Skin of body (tissue), 2 donors: ENCODE results near the gene L3MBTL3. TPM values are rescaled to one million over a fixed set of nuclear protein-coding genes. Genes with fewer than 3 reads are reported as not detected.

Experiments
- DNase-seq: peaks from one replicate; lab custom pipeline; 2025; lab: John Stamatoyannopoulos, UW
- total RNA-seq: library from RNA; depleted of rRNA; stranded (reverse); fragments of >200 nt; gene quantifications from one replicate; pipeline ENCODE4 v1.2.3, GENCODE V29; 2014

Gene L3MBTL3
- total RNA-seq = 10.1 TPM

- peak; percentile 74 for DNase-seq
These were observed at the start of gene L3MBTL3 for GRCh38 chr6:130018292-130018743. L3MBTL3 (plus strand) TSS chr6:130018581; CDS start chr6:130042700, 24,119 bp downstream.

DNA sequence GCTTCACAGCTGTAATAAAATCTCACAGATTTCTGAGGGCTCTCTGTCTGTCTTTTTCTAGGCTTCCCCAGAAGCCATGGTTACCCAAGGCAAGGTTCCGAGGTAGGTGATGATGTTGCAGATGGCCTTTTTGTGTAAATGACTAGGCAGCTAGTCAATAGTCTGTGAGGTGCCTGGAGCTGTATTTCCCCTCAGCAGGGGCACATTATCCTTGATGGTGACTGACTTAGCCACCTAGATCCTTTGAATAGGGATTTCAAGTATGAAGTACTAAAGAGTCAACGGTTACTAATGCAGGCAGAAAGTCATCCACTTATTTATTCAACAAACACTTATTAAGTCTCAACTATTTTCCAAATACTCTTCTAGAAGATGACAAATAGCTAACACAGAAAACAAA, 49.3 kb upstream of the L3MBTL3 start:
- DNase-seq = no peak

- DNase-seq = no peak
These were observed 42.3 kb upstream of the L3MBTL3 start for GRCh38 chr6:129976110-129976509.

DNA sequence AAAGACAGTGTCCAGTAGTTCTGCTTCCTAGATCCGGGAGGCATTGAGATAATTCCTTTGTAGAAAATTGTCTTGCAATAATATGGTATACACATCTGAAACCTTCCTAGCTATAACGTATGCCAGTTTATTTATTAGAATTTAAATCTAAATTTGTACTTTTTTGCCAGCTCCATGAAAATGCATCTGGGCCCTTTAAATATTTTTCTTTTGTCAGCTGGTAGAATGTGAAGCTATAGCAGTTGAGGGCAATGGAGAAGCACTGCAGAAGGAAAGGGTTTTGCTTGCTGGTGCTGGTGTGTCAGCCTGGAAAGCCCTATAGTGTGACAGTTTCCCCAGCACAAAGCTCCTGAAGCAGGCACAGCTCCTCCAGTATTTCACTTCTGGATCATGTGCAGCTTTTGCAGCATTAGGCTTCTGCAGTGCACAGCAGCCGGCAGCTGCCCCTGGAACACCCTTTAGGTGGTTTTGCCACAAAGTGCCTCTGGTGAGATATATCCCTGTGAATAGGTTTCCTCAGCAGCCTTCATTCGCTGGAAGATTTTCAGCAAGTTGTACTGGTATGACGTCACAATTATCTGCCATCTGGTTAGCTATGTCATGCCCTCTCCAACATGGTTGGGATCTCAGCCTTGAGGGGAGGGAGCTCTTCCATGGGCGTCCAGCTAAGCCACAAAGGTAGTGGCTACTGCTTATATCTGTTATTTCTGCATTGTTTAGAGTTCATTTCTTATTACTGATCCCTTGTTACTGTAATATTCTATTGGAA, 40.0 kb upstream of the L3MBTL3 start:
- no peak for DNase-seq

GRCh38 chr6:129980821-129981220, 37.6 kb upstream of the L3MBTL3 start:
- DNase-seq = no peak

GRCh38 chr6:129981598-129981997, 36.8 kb upstream of the L3MBTL3 start:
- DNase-seq = no peak

DNA sequence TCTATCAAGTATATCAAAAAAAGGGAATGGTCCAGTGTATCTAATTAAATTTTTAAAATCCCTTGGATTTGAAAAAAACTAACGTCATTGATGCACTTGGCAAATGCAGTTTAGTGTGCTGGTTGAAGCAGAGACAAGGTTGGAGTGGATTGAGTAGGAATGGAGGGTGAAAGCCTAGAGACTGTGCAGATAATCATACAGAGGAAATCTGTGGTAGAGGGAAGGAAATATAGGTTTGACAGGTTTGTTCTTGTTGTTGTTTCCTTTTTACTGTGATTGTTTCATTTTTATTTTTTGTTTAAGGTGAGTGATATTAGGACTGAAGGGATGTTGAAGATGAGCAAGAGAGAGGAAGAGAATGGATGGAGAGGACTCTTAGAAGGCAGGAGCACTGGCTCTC, 29.0 kb upstream of the L3MBTL3 start:
- no peak for DNase-seq

GRCh38 chr6:129992881-129993280, 25.5 kb upstream of the L3MBTL3 start:
- no peak for DNase-seq

DNA sequence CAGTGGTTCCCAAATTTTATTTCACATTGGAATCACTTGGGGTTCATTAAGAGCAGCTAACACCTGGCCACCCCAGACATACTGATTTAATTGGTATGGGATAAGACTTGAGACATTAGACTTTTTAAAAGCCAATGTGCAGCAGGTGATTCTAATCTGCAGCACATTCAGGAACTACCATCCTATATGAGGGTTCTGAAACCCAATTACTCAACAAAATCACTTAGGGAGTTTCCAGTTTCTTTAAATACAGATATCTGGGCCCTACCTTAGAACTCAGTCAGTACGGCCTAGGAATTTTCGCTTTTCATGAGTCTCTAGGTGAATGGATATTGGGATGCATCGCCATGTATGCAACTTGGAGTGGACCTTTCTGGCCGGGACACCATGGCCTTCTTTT, 24.0 kb upstream of the L3MBTL3 start:
- no peak for DNase-seq

- DNase-seq = no peak
These were observed 22.0 kb upstream of the L3MBTL3 start for GRCh38 chr6:129996387-129996786.

- DNase-seq = no peak
These were observed 17.6 kb upstream of the L3MBTL3 start for GRCh38 chr6:130000526-130001421.

DNA sequence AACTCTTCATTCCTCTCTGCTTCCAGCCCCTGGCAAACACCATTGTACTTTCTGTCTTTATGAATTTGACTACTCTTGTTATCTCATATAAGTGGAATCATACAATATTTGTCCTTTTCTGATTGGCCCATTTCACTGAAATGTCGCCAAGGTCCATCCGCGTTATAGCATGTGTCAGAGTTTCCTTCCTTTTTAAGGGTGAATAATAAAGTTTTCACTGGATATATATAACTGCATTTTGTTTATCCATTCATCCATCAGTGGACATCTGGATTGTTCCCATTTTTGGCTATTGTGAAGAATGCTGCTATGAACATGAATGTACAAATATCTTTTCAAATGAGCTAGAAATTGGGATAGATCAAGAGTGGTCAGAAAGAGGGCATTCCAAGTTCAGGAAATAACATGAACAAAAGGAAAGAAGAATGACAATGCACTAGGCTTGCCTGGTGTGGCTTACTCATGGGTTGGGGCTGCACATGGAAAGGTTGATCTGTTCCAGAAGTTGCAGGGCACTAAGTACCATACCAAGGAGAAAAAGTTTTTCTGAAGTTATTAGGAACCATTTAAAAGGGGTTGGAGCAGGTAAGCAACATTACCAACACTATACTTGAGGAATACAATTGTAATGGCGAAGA, 10.0 kb upstream of the L3MBTL3 start:
- DNase-seq = no peak

- no peak for DNase-seq
These were observed 9.2 kb upstream of the L3MBTL3 start for GRCh38 chr6:130009146-130009545.

DNA sequence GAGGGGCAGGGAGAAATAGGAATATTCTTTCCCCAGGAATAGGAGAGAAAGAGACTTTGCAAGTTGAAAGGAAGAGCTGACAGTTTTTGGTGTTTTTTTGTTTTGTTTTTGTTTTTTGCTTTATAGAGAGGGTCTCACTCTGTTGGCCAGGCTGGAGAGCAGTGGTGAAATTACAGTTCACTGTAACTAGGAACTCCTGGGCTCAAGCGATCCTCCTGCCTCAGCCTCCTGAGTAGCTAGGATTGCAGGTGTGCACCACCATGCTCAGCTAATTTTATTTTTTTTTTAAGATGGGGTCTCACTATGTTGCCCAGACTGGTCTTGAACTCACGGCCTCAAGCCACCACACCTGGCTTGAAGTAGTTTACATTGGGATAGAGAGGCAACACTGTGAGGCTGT, 8.0 kb upstream of the L3MBTL3 start:
- DNase-seq = no peak

DNA sequence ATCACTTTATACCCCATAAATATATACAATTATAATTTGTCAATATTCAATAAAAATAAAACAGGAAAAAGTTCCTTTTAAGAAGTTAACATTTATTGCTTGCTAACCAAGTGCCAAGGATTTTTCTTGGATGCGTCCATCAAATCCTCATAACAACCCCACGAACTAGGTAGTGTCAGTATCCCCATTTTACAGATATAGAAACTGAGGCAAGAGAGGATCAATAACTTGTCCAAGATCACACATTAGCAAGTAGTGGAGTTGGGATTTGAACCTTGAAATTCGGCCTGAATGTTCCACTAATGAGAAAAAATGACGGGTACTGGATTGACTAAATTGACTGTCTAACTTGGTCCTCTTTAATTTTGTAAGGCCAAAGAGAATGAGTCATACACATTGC, 5.7 kb upstream of the L3MBTL3 start:
- no peak for DNase-seq

DNA sequence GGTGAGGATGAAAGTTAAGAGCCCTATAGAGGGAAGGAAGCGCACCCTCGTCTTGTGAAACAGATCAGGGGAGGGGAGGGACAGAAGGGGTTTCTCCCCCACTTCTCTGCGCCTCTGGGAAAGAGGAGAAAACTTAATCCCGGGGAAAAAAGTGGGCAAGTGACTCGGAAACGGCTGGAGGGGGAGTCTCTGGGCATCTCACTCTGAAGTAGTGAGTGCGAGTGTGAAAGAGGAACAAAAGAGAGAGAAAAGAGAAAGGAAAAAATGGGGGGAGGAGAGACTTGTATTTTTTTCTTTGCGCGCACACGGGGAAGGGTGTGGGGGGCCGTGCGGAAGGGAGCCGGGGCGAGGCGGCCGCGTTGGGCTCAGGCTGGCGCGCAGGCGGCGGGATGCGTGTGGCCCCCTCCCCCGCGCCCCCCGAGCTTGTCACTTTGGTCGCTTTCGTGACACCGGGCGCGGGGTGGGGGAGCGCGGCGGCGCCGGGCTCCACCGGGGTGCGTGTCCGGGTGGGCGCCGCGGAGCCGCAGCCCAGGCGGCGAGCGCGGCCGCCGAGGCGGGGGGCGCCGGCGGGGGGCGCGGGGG, 454 bp downstream of the L3MBTL3 start:
- no peak for DNase-seq

DNA sequence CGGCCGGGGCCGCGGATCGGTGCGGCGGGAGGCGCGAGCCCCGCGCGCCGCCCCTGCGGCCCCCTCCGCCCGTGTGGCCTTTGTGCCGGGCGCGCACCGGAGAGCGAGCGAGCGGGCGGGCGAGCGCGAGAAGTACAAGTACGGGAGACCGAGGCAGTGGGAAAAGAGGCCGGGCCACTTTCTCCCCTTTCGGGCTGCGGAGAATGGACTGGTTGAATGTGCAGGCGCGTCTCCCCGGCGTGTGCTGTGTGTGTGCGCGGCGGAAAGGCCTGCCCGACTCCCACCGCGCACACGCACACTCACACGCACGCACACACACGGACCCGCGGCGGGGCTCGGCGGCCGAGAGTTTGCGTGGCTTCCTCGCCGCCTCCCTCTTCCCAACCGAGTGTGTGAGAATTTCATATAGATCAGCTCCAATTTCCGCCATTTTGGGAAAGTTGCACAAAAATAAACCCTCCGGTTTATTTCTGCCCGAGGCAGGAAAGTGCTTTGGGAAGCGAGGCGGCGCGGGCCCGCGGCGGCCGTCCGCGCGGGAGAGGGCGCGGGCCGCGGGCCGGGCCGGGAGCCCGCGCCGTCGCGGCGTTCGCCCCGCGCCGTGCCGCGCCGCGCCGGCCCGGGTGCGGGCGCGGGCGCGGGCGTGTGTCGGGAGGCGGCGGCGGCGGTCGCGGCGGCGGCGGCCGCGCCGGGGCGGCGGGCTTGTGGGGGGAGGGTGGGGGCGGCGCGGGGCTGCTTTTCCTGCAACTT, 1.1 kb downstream of the L3MBTL3 start:
- DNase-seq = peak; percentile 6

DNA sequence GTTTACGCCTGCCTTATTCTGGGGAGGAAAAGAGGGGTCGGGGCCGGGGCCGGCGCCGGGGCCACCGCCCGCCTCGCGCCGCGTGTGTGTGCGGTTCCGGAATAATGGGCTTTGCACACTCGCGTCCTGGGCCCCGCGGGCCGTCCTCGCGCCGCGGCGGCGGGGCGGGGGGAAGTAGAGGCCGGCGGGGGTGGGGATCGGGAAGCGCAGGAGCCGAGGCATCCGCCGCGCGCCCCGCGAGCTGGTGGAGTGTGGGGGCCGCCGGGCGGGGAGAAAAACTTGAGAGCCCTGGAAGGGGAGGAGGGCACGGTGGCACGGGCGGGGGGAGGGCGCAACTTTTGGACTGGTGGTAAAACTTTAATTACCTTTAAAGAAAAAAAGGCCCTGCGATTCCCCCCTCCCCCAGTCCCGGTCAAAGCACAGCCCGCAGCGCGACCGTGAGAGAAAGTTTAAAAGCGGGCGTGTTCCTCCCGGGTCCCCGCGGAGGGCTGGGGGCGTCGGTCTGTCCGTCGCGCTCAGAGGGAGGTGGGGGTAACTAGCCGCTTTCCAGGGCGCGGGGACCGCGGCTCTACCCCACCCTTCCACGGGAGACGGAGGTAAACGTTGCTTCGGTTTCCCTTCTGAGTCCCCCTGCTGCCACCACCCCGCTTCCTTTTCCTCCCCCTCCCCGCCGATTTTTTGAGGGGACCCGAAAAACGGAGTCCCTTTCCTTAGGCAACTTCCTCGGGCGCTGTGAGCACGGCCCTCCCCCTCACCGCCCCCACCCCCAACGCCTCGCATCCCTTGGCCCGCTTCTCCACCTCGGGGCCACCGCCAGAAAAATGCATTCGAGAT, 1.9 kb downstream of the L3MBTL3 start:
- DNase-seq = no peak

DNA sequence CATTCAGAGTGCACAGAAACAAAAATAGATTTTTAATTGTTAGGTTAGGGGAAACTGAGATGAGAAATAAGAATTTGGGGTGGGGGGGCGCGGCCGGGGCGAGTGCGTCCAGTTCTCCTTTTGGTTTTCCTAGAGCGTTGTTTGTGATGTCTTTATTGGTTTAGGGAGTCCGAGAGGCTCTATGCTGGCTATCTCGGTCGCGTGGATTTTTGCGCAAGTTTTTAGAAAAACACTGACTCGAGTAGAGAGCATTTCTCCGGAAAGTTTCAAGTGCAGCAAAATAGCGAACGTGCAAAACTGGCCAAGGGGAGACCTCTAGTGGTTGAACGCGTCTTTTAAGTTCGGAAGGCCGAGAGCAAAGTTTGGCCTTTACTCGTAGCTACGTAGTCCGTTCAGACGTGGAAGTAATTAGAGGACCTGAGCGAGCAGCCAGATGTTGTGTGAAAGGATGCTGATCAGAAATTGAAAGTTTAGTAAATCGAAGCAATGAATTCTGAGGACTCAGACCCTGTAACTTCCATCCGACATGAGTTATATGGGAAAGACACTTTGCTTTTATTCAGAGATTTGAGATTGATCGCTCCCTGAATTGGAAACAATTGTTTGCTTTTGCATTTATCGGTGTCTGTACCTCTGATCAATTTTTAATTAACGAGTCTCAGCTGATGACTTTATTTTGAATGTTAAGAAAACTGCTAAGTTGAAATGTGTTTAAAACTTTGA, 2.7 kb downstream of the L3MBTL3 start:
- peak; percentile 95 for DNase-seq
